ENCODE measurements around the gene RALGPS1.
A peak's percentile ranks its signal among the peaks of the same experiment; 100 is the strongest.

RALGPS1 gene

DNA sequence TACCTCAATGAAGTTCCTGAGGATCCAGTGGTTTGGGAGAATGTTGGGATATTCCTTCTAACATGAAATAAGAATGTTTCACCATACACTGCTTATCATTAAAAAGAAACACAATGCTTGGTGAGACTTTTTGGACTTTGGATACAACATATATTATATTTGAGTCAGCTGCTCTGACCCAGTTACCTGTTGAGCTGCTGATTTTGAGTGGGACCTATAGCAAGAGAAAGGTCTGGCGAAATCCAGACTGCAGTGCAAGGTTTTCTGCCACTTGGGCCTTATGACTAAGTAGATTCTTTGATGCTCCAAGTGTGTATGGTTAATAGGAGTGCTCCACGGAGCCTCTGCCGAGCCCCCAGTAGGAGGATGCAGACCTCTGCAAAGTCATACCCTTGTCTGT is 10.0 kb upstream of the RALGPS1 start:
- DNase-seq (ENCODE audit: low read depth) = no peak

DNA sequence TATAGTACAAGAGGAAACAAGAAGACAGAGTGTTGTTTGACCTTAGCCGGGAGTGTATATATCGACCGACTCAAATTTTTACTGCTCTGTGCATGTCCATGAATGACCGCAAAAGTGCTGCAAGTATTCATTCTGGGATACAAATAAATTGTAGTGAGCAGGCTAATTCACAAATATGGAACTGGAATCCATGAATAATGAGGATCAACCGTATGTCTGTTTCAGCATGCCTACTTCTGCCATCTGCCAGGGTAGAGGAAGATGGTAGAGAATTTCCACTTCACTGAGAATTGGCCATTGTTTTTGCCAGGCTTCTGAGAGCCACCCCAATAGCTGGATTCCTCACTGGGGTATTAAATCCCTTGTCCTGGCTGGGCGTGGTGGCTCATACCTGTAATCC is 8.5 kb upstream of the RALGPS1 start:
- no peak for DNase-seq (ENCODE audit: low read depth)

DNA sequence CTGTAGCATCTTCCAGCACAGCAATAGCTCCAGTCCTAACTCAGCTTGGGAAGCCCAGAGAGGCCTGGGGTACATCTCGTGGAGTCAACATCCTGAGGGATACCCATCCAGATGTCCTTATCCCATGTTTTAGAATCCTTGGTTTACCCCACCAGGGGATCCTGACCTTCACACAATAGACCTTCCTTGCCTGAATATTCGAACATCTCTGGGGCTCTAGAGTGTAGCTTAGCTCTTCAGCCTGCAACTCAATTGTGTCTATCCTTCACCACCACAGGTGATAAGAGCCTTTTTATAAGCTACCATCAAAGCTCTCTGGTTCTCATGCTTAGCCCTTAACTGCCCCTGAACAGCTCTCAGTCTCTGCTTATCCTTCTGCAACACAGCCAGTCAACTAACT is 7.5 kb upstream of the RALGPS1 start:
- DNase-seq (ENCODE audit: low read depth) = no peak

DNA sequence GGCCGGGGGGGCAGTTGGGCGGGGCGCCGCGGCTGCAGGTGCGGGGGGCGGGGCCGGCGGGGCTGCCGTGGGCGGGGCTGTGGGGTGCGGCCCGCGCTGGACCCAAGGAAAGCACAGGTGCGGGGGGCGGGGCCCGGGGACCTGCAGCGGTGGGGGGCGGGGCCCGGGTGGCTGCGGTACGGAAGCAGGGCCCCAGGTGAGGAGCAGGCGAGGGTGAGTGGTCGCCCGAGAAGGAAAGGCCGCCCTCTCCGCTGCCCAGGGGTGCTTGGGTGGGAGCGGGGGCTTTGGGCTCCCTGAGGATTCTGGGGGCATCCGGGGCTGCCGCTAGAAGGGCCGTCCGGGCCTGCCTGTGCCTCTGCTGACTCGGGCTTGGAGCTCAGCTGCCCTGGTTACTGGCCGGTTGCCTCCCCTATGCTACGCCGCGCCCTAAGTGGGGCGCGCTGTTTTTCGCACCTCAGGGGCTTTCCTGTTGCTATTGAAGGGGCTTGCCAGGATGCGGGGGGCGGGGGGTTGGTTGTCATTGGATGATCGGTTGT is 767 bp downstream of the RALGPS1 start:
- DNase-seq (ENCODE audit: low read depth) = no peak

DNA sequence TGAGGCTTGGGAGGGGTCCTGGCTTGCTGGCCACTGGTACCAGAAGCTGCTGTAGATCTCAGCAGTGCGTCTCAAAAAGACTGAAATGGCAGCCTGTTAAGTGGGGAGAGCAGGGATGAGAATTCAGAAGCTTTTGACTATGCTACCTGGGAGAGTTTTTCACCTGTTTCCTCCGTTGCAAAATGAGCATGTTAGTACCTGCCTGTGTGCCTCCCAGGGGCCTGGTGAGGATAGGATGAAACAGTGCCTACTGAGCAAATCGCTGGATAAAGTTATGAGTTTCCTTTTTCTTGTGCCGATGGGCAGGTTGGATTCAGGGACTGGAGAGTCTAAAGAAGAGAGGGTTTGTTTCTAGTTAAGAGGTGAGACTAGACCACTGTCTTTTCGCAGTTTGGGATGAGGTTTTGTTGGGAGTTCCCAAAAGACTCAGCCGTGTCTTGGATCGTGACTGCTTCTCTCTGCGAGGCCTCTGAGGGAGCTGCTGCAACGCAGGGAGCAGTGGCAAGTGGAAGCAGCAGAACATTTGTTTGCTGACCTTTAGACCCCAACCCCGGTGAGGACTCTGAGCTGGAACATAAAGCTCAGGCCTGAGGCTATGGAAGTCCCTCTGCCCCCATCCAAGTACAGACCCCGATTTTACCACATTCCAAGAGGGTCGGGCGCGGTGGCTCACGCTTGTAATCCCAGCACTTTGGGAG is 1.4 kb downstream of the RALGPS1 start:
- no peak for DNase-seq (ENCODE audit: low read depth)

DNA sequence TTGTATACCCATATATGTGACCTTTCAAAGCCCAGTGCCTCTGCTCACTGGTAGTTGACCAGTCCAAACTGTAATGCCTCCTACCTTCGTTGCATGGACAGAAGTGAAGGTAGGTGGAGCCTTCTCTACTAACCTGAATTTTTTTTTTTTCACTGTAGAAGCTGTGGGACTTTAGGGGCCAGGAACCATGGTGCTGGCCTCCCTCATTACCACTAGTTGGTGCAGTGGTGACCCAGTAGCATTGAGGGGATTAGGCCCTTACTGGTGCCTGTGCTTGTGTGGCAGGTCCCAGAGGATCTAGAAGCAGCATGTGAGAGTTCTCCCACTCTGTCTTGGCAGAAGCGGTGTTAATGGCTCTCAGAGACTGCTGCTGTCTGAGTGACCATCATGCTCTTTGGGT is 2.3 kb downstream of the RALGPS1 start:
- DNase-seq (ENCODE audit: low read depth) = no peak

DNA sequence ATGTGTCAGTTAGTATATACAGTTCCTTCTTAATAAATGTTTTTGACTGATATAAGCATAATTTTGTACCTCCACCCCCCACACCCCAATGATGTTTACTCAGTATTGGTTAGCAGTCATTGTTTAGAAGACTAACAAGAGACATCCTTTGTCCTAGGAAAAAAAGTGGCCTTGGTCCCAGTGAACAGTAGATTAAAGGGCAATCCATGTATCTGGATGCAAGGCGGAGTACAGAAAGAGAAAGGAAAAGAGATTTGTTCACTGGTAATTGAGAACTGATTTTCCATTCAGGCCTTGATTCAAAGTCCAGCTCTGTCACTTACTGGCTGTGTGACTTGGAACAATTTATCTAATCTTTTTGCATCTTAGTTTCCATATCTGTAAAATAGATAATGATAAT is 4.6 kb downstream of the RALGPS1 start:
- DNase-seq (ENCODE audit: low read depth) = no peak

DNA sequence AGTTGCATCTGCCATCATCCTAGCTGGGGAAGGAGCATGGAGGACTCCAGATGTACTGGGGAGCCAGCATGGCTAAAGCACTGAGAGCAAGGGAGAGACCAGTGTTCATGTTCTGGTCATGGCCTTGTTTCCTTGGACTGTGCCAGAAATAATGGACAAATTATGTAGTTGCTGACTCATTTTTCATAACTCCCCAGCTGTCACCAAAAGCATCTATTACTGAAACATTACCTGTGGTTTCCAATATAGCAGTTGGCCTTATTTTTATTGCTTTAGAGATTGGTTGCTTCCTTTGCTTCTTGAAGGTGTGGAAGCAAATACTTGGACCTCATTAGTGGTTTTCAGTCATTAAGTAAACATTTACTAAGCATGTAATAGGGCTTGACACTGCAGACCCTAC is 11.3 kb downstream of the RALGPS1 start:
- DNase-seq (ENCODE audit: low read depth) = no peak

DNA sequence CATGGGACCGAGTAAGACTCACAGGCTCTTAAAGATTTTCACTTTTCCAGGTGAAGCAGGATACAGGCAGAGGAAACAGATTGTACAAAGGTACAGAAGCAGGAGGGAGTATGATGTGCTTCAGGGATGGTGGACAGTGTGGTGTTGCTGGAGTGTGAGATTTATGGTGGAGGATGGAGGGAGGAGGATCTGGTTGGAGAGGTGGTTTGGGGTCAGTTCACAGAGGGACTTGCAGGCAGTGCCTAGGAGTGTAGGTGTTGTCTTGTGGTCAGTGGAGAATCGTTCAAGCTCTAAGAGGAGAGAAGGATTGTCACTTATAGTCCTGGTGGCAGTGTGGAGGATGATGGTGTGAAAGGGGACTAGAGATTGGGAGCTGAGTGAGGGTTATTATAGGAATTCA is 11.8 kb downstream of the RALGPS1 start:
- no peak for DNase-seq (ENCODE audit: low read depth)

DNA sequence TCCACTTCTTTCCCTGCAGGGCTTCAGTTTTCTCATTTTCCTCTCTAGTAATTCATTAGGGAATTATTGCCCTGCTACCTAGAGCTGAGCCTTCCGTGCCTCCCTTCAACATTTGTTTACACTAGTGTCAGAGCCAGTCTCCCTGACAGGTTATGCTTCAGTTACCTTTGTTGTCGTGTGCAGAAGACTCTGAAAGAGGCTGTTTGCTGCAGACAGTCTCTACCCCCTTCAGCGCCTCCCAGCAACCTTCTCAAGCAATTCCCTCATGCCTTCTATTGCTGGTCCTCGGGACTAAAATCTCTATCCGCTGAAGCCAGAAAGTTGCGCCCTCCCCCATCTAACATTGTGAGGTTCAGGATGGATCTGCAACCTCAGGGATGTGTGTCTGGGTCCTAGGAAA is 12.8 kb downstream of the RALGPS1 start:
- DNase-seq (ENCODE audit: low read depth) = no peak

DNA sequence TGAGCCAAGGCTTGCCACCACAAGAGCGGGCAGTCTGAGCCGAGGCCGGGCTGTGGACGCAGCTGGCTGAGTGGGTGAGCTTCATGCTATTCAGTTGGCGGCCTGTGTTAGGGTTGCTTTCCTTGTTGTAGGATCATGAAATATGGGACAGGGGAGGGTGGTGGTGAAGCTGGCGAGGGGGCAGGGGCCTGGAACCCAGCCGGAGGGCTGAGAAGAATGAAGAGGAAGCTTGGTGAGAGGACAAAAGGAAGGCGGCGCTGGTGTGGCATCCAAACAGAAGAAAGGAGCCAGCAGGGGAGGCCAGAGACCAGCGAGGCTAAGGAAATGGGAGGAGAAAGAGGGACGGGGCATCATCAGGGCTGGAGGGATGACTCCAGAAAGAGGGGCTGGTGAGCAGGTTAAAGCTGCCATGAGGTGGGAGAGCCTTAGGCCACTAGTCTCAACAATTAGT is 18.3 kb downstream of the RALGPS1 start:
- no peak for DNase-seq (ENCODE audit: low read depth)

DNA sequence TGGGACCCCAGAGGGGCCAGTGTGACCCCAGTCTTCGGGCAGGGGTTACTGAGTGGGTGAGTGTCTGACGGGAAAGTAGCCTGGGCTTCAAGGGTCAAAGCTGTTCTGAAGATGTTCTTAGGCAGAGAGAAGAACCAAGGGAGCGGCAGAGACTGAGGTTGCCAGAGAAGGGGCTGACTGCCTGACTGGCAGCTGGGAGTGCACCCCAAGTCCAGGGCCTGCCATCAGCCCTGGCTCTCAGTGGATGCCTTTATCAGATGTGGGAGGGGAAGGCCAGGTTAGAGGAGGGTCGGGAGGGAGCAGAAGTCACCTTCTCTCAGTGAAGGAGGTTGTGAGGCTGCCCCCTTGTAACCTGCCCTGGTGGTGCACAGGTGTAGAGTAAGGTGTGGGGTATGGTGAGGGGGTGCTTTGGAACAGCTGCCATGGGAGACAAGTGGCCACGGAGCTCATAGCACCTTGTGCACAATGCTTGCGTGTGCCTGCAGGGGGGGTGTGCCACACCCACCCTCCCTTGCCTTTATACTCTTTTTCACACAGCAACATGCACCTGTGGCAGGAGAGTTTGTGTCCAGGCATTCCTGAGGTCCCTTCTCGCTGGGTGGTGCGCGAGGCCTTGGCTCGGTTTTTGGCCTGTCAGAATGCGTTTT is 18.9 kb downstream of the RALGPS1 start:
- no peak for DNase-seq (ENCODE audit: low read depth)

DNA sequence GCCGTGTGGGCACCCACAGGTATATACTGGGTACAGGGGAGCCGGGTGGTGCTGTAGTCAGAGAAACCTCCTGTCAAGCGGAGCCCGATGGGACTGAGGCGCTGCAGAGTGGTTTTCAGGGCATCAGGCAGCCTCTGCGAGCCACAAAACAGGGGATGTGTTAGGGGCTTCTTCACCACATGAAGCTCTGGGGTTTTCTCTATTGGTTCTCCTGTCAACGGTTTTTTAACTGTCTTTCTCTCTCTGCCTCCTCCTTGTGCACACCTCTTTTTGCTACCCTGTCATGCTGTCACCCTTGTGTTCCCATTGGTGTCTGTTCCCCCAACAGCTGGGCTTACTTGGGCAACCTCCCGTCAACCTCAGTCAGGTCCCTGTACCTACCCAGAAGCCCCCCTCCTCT is 19.9 kb downstream of the RALGPS1 start:
- no peak for DNase-seq (ENCODE audit: low read depth)

DNA sequence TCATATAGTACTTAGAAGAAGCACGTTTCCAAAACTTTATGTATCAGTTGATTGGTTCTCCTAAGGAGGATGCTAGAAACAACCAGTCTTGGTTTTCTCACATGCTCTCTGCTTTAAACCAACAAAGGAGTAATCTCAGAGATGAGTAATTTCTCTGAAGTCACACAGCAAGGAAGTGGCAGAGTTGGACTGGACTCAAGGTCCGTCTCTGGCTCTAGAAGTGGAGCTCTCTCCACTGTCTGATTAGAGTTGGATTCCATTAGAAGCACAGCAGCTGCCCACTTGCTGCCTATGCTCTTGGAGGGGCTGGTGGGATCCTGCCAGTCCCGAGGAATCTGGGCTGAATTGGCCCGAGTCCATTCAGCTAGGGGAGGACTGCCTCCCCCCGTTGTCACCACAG is 21.0 kb downstream of the RALGPS1 start:
- DNase-seq (ENCODE audit: low read depth) = peak; percentile 15

DNA sequence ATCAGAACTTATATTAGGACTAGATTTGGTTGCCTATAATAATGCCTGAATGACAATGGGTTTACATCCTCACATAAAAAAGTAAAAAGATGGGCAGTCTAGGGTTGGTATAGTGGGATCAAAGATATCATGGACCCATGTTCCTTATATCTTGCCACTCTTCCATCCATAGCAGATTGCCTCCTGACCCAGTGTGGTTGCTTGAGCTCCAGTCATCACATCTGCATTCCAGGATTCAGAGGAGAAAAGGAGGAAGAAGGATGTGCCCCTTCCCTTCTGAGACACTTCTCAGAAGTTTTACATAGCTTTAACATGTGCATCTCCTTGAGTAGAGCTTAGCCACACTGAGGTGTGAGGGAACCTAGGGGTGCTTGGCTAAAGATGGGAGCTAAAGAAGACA is 22.9 kb downstream of the RALGPS1 start:
- DNase-seq (ENCODE audit: low read depth) = no peak

DNA sequence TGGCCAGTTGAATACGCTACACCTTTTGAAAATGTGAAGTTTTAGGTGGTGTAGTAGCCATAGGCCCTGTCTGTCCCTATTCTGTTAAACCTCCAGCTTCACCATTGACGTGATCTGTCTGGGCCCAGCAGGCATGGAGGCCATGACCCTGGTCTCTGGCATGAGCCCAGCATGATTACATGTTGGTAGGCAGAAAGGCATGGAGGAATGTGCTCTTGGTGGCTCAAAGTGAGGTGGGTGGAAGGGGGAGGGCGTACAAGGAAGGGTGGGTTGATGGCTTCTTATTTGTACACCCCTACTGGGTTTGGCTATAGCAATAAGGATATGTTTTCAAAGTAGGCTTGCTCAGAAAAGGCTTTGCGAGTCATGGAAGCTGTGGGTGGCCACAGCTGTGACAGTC is 23.7 kb downstream of the RALGPS1 start:
- DNase-seq (ENCODE audit: low read depth) = no peak

DNA sequence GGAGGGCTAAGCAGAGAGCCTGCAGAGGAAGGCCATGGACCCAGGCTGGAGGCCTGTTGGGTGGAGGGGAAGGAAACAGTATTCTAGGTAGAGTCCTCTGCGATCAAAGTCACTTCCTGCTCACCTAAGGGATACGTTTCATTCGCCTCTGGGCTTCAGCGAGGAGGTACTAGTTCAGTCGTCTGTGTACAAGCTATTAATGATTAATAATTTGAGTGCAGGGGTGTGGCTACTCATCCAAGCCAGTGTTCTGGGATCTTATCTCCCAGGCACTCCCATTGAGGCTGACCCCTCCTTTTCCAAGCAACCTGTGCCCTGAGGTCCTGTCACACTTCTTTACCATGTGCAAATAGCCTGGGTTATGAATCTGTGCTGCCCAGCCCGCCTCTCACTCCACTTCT is 25.2 kb downstream of the RALGPS1 start:
- DNase-seq (ENCODE audit: low read depth) = no peak

DNA sequence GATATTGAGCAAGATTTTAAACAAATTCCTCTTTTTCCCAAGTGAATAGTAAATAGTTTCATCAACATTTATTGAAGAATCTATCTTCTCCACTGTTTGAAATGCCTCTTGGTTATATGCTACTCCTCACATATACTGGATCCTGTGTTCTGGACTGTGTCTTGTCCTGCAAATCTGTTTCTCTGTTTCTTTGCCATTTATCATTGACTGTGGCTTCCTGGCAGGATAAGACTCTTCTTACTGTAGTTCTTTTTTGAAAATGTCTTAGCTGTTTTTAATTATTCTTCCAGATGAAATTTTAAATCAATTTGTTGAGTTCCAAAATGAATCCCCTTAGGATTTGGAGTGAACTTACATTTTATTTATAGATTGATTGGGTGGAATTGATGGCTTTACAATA is 27.8 kb downstream of the RALGPS1 start:
- DNase-seq (ENCODE audit: low read depth) = peak; percentile 22

DNA sequence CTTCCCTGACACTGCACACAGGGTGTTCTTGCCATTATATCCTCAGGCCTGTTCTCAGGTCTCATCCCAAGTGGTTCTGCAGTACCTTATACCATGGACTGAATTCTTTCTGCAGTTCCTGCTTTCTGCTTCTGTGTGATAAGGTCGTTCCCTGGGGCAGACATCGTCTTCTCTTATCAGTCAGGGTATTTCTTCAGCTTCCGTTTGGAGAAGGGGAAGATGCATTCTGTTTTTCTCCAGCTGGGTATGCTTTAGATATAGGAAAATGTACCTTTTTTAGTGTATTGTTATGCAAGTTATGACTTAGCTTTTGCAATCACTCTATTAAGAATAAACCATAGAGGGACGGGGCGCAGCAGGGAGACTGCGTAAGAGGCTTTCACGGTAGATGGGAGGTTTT is 31.1 kb downstream of the RALGPS1 start:
- peak; percentile 60 for DNase-seq (ENCODE audit: low read depth)

DNA sequence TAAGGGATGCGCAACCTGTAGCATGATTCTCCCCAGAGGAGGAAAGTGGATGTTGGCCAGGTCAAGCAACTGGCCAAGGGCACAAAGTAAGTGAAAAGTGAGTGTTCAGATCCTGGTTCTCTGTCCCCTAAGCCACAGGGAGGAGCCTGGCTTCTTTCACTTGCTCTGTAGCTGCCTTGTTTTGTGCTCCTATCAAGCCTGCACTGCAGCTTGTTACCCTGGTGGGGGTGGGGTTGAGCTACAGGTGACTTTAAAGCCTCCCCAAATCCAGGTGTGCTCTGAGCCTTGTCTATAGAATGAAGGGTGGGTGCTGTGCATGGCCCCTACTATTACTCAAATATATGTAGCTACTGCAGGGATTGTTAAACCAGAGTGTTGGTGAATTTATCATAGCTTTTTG is 32.9 kb downstream of the RALGPS1 start:
- no peak for DNase-seq (ENCODE audit: low read depth)

DNA sequence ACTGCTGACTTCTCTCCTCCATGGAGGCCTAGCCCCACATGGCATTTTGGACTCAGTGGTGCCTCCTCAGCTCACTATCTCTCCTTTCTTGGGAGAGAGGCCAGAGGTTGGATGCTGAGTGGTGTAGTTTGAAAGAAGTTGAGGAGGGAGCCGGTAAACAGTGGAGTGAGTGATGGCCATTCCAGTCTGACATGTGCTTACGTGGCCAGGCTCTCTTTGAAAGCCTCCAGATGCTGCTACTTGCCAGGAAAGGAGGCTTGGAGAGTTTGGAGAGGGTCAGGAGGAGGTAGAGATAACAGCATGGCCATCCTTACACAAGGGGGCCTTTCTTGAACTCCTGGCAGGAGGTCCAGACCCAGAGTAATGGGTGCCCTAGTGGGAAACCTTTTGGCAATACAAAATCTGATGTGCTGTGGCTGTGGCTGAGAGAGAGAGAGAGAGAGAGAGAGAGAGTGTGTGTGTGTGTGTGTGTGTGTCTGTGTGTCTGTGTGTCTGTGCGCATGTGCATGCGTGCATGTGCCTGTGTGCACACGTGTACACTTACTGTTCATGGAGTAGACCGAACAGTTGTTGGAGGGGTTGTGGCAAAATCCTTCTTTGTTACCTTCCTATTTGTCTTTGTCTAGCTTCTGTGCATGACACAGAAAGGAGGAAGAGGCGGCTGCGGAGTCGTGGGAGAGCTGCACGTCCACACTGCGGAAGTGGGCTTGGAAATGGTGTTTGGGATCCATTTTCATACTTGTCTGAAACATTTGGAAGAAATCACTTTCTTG is 37.8 kb downstream of the RALGPS1 start:
- DNase-seq (ENCODE audit: low read depth) = peak; percentile 96

DNA sequence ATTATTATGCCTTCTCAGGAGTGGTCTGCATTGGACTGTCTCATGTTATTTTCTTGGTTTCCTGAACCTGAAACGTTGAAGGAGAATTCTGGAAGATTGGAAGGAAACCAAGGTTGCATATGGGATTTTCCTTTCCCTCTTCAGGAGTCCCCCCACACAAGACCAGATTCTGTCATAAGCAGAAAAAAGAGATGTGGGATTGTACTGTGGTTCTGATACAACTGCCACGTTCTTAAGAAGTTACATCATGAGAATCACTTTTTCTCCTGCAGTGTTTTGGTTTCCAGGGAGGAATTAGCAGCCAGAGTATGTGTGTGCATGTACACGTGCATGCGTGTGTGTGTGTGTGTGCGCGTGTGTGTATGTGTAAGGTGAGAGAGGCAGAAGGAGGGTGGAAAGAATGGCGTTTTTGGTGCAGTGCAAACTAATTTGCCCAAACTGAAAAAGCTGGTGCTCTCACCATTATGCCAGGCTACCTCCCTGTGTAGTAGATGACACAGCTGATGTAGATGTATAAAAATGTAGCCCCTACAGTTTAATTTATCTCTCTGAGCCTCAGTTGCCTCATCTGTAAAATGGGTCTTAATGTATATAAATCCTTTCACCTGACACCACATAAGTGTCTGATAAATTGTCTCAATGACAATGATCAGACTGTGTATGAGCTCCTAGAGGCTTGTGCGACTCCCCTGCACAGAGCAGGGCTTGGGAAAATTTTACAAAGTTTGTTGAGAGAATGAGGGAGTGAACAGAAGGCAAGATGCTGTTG is 38.6 kb downstream of the RALGPS1 start:
- peak; percentile 93 for DNase-seq (ENCODE audit: low read depth)

All from amniotic epithelial cell (primary cell).